ENCODE data around the gene VTI1A.

The VTI1A gene

GRCh38 chr10:112503643-112504042 lies 56.6 kb downstream of the VTI1A start:
- Histone ChIP-seq H3K9ac (ENCODE audit: insufficient read length) (no peak overlapping the region), H3K9me3 (ENCODE audit: low read depth, low read length) (no peaks in the 10 kb centered on the region), H3K4me3 (no peak overlapping the region), H3K36me3 (ENCODE audit: insufficient read depth, low read length) (no peaks in the 10 kb centered on the region), H3K27ac (no peak overlapping the region)
- no peak for DNase-seq (ENCODE audit: low read depth, low spot score)
- TF ChIP-seq POLR2AphosphoS5 (IDR thresholded peaks at IDR 0.05; ENCODE audit: borderline replicate concordance, low read depth, low read length): no peak

- no peak for DNase-seq (ENCODE audit: low read depth, low spot score)
- Histone ChIP-seq H3K27ac (no peak overlapping the region), H3K36me3 (ENCODE audit: insufficient read depth, low read length) (no peaks in the 10 kb centered on the region), H3K9ac (ENCODE audit: insufficient read length) (no peak overlapping the region), H3K4me3 (no peak overlapping the region), H3K9me3 (ENCODE audit: low read depth, low read length) (no peaks in the 10 kb centered on the region)
- no peak for TF ChIP-seq FOXP2 (optimal IDR thresholded peaks at IDR 0.05; ENCODE audit: control extremely low read depth, extremely low read length, insufficient read depth)
- no peak for TF ChIP-seq EZH2 (IDR thresholded peaks at IDR 0.05)
- TF ChIP-seq POLR2AphosphoS5 (IDR thresholded peaks at IDR 0.05; ENCODE audit: borderline replicate concordance, low read depth, low read length): no peak
These were observed 60.0 kb downstream of the VTI1A start for GRCh38 chr10:112507046-112507445.

GRCh38 chr10:112507988-112508387 lies 61.0 kb downstream of the VTI1A start:
- Histone ChIP-seq H3K9ac (ENCODE audit: insufficient read length) (no peak overlapping the region), H3K4me3 (no peak overlapping the region), H3K27ac (no peak overlapping the region), H3K9me3 (ENCODE audit: low read depth, low read length) (no peaks in the 10 kb centered on the region), H3K36me3 (ENCODE audit: insufficient read depth, low read length) (no peaks in the 10 kb centered on the region)
- TF ChIP-seq FOXP2 (optimal IDR thresholded peaks at IDR 0.05; ENCODE audit: control extremely low read depth, extremely low read length, insufficient read depth) (no peak), POLR2AphosphoS5 (IDR thresholded peaks at IDR 0.05; ENCODE audit: borderline replicate concordance, low read depth, low read length) (no peak), EZH2 (IDR thresholded peaks at IDR 0.05) (no peak)
- DNase-seq (ENCODE audit: low read depth, low spot score): no peak

GRCh38 chr10:112509558-112510291 lies 62.7 kb downstream of the VTI1A start:
- no peak for TF ChIP-seq POLR2AphosphoS5 (IDR thresholded peaks at IDR 0.05; ENCODE audit: borderline replicate concordance, low read depth, low read length)
- TF ChIP-seq EZH2 (IDR thresholded peaks at IDR 0.05): no peak
- TF ChIP-seq FOXP2 (optimal IDR thresholded peaks at IDR 0.05; ENCODE audit: control extremely low read depth, extremely low read length, insufficient read depth): no peak
- Histone ChIP-seq H3K4me3 (no peak overlapping the region), H3K9me3 (ENCODE audit: low read depth, low read length) (no peaks in the 10 kb centered on the region), H3K9ac (ENCODE audit: insufficient read length) (no peak overlapping the region), H3K27ac (no peak overlapping the region), H3K36me3 (ENCODE audit: insufficient read depth, low read length) (no peaks in the 10 kb centered on the region)
- no peak for DNase-seq (ENCODE audit: low read depth, low spot score)

- no peaks in the 10 kb centered on the region for H3K9me3 ChIP-seq (ENCODE audit: low read depth, low read length)
- no peak for DNase-seq (ENCODE audit: low read depth, low spot score)
- no peak overlapping the region for H3K27ac ChIP-seq
- H3K4me3 ChIP-seq: no peak overlapping the region
- no peaks in the 10 kb centered on the region for H3K36me3 ChIP-seq (ENCODE audit: insufficient read depth, low read length)
- TF ChIP-seq EZH2 (IDR thresholded peaks at IDR 0.05): no peak
- TF ChIP-seq POLR2AphosphoS5 (IDR thresholded peaks at IDR 0.05; ENCODE audit: borderline replicate concordance, low read depth, low read length): no peak
- TF ChIP-seq FOXP2 (optimal IDR thresholded peaks at IDR 0.05; ENCODE audit: control extremely low read depth, extremely low read length, insufficient read depth): no peak
- H3K9ac ChIP-seq (ENCODE audit: insufficient read length): no peak overlapping the region
These were observed 63.4 kb downstream of the VTI1A start for GRCh38 chr10:112510384-112510783.

- Histone ChIP-seq H3K9ac (ENCODE audit: insufficient read length) (no peak overlapping the region), H3K27ac (no peak overlapping the region), H3K4me3 (no peak overlapping the region), H3K36me3 (ENCODE audit: insufficient read depth, low read length) (no peaks in the 10 kb centered on the region), H3K9me3 (ENCODE audit: low read depth, low read length) (no peaks in the 10 kb centered on the region)
- TF ChIP-seq POLR2AphosphoS5 (IDR thresholded peaks at IDR 0.05; ENCODE audit: borderline replicate concordance, low read depth, low read length) (no peak), FOXP2 (optimal IDR thresholded peaks at IDR 0.05; ENCODE audit: control extremely low read depth, extremely low read length, insufficient read depth) (no peak), EZH2 (IDR thresholded peaks at IDR 0.05) (no peak)
- DNase-seq (ENCODE audit: low read depth, low spot score): no peak
These were observed 65.3 kb downstream of the VTI1A start for GRCh38 chr10:112512294-112512693.

GRCh38 chr10:112515126-112515525 lies 68.1 kb downstream of the VTI1A start:
- H3K4me3 ChIP-seq: no peak overlapping the region
- no peak overlapping the region for H3K27ac ChIP-seq
- TF ChIP-seq EZH2 (IDR thresholded peaks at IDR 0.05) (no peak), POLR2AphosphoS5 (IDR thresholded peaks at IDR 0.05; ENCODE audit: borderline replicate concordance, low read depth, low read length) (no peak), FOXP2 (optimal IDR thresholded peaks at IDR 0.05; ENCODE audit: control extremely low read depth, extremely low read length, insufficient read depth) (no peak)
- no peaks in the 10 kb centered on the region for H3K9me3 ChIP-seq (ENCODE audit: low read depth, low read length)
- no peak for DNase-seq (ENCODE audit: low read depth, low spot score)
- no peaks in the 10 kb centered on the region for H3K36me3 ChIP-seq (ENCODE audit: insufficient read depth, low read length)
- no peak overlapping the region for H3K9ac ChIP-seq (ENCODE audit: insufficient read length)

GRCh38 chr10:112515852-112516251 lies 68.8 kb downstream of the VTI1A start:
- no peak overlapping the region for H3K4me3 ChIP-seq
- no peaks in the 10 kb centered on the region for H3K9me3 ChIP-seq (ENCODE audit: low read depth, low read length)
- H3K36me3 ChIP-seq (ENCODE audit: insufficient read depth, low read length): no peaks in the 10 kb centered on the region
- no peak for DNase-seq (ENCODE audit: low read depth, low spot score)
- TF ChIP-seq EZH2 (IDR thresholded peaks at IDR 0.05) (no peak), POLR2AphosphoS5 (IDR thresholded peaks at IDR 0.05; ENCODE audit: borderline replicate concordance, low read depth, low read length) (no peak), FOXP2 (optimal IDR thresholded peaks at IDR 0.05; ENCODE audit: control extremely low read depth, extremely low read length, insufficient read depth) (no peak)
- H3K9ac ChIP-seq (ENCODE audit: insufficient read length): no peak overlapping the region
- no peak overlapping the region for H3K27ac ChIP-seq

GRCh38 chr10:112517451-112517862 lies 70.4 kb downstream of the VTI1A start:
- DNase-seq (ENCODE audit: low read depth, low spot score): no peak
- Histone ChIP-seq H3K36me3 (ENCODE audit: insufficient read depth, low read length) (no peaks in the 10 kb centered on the region), H3K4me3 (no peak overlapping the region), H3K9me3 (ENCODE audit: low read depth, low read length) (no peaks in the 10 kb centered on the region), H3K9ac (ENCODE audit: insufficient read length) (no peak overlapping the region), H3K27ac (no peak overlapping the region)
- TF ChIP-seq EZH2 (IDR thresholded peaks at IDR 0.05): no peak
- TF ChIP-seq FOXP2 (optimal IDR thresholded peaks at IDR 0.05; ENCODE audit: control extremely low read depth, extremely low read length, insufficient read depth): no peak
- no peak for TF ChIP-seq POLR2AphosphoS5 (IDR thresholded peaks at IDR 0.05; ENCODE audit: borderline replicate concordance, low read depth, low read length)

Data from SK-N-MC (cell line).